Left hindlimb (tissue), 1 donor: ENCODE measurements around the gene ADAP1.

Experiments
- DNase-seq: peaks from one replicate; pipeline ENCODE4 v3.0.0-alpha.2; 2018

ADAP1 gene

DNA sequence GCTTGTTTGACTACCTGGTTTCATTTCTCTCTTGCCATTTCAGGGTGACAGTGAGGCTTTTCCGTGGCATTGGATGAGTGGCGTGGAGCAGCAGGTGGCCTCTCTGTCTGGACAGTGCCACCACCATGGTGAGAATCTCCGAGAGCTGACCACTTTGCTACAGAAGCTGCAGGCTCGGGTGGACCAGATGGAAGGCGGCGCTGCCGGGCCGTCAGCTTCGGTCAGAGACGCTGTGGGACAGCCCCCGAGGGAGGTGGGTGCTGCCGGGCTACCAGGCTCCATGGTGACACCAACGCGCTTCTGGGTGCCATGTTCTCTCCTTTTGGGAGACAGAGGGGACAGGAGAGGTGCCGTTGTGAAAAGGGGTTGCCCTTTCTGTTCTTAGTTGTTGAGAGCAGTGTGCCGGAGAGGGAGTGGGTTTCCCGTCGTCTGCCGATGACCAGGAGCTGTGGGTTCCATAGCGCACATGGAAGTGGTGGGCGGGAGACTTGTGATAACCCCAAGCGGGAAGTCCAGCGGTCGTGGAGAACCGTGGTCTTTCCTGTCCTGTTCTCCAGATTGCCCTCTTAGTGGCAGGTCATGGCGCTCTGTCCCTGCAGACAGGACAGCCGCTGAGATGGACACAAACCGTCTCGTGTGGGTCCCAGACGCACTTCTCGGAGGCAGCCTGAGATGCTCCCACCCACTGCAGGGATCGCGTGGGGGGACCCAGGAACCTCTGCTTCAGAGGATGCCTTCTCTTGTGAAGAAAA is 100.9 kb downstream of the ADAP1 start:
- DNase-seq, result no peak

DNA sequence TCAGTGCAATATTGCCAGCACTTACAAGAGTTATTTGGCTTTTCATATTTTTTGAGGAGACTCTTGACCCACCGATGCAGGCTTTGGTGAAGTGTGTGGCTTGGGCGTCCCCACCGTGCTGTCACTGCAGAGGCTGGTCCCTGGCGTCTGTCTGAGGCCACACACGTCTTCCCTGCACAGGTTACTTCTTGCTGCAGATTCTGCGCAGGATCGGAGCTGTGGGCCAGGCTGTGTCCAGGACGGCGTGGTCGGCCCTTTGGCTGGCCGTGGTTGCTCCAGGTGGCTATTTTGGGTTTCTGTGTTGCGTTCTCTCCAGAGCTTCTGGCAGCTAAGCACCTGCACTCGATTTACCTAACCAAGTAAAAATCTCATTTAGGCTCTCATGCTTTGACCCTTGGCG is 103.3 kb downstream of the ADAP1 start:
- DNase-seq, result no peak

GRCh38 chr7:849781-850180 is 104.7 kb downstream of the ADAP1 start:
- DNase-seq, result no peak

- no peak for DNase-seq
Measured at GRCh38 chr7:849145-849544, 105.3 kb downstream of the ADAP1 start.
